ENCODE data around the gene UGT1A8.

UGT1A8 gene

DNA sequence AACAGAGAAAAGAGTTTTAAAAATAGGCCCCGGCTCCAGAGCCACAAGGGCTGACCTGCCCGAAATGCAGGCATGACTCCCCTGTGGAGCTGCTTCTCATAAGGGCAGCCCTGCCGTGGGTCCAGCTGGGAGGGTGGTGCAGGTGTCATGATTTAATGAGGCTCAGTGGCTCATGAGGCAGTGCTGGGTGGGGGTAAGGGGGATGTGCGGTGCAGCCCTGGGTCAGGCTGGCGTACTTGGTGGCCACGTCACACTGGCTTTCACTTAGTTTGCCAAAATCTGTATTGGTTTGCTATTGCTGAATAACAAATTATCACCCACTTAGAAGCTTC is 203.3 kb downstream of the UGT1A8 start:
- DNase-seq: no peak
- Histone ChIP-seq H4K5ac (ENCODE audit: low read length) (no peak overlapping the region), H3K9ac (ENCODE audit: low read length) (no peak overlapping the region), H2BK120ac (ENCODE audit: low read depth, low read length) (no peak overlapping the region), H3K23ac (ENCODE audit: low read length) (no peak overlapping the region), H3K4me3 (ENCODE audit: low read length) (no peak overlapping the region), H3K79me2 (ENCODE audit: control insufficient read depth, insufficient read depth, low read length) (no peaks in the 10 kb centered on the region), H3K36me3 (ENCODE audit: control insufficient read depth, insufficient read depth, low read length) (no peaks in the 10 kb centered on the region), H3K4me2 (ENCODE audit: low read length) (no peak overlapping the region), H3K27me3 (ENCODE audit: insufficient read depth, low read length, poor library complexity) (no peaks in the 10 kb centered on the region), H4K8ac (ENCODE audit: low read depth, low read length) (no peak overlapping the region), H3K4ac (ENCODE audit: low read depth, low read length) (no peak overlapping the region), H2AK5ac (ENCODE audit: low read length) (no peak overlapping the region), H3K27ac (ENCODE audit: low read depth, low read length) (no peak overlapping the region), H3K18ac (ENCODE audit: low read length) (no peak overlapping the region), H3K4me1 (ENCODE audit: control insufficient read depth, low read depth, low read length) (no peaks in the 10 kb centered on the region), H2BK15ac (replicated peaks; ENCODE audit: low read depth) (no peak overlapping the region), H3K79me1 (ENCODE audit: low read length) (no peaks in the 10 kb centered on the region), H2BK5ac (ENCODE audit: low read length) (no peak overlapping the region), H3K56ac (ENCODE audit: low read length) (no peak overlapping the region)
- no CpG with 5 or more reads among the region's 6 CpGs for WGBS (ENCODE audit: extremely low coverage, insufficient coverage, low lambda C conversion rate)

DNA sequence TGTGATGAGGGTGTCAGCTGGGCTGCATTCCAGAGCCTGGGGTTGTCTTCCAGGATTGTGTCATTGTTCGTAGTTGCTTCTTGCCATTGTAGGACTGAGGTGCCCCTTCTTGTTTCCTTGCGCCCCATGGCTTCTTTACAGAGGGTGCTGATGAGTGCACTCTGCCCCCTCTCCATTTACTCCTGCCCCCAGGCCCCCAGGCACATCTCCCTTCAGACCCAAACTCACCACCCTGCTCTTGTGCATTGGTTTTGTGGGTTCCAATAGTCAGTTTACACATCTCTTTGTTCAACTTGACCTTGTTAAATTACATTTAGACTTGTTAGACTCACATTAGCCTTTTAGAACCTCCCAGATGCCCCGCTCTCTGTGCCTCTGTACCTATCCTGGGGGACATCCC is 203.8 kb downstream of the UGT1A8 start:
- H3K27ac ChIP-seq (ENCODE audit: low read depth, low read length): no peak overlapping the region
- H3K9ac ChIP-seq (ENCODE audit: low read length): no peak overlapping the region
- WGBS (ENCODE audit: extremely low coverage, insufficient coverage, low lambda C conversion rate): no CpG with 5 or more reads among the region's 3 CpGs
- H3K79me2 ChIP-seq (ENCODE audit: control insufficient read depth, insufficient read depth, low read length): no peaks in the 10 kb centered on the region
- H2AK5ac ChIP-seq (ENCODE audit: low read length): no peak overlapping the region
- no peak overlapping the region for H3K4ac ChIP-seq (ENCODE audit: low read depth, low read length)
- H3K18ac ChIP-seq (ENCODE audit: low read length): no peak overlapping the region
- H3K4me2 ChIP-seq (ENCODE audit: low read length): no peak overlapping the region
- H3K56ac ChIP-seq (ENCODE audit: low read length): no peak overlapping the region
- H2BK5ac ChIP-seq (ENCODE audit: low read length): no peak overlapping the region
- H2BK15ac ChIP-seq (replicated peaks; ENCODE audit: low read depth): no peak overlapping the region
- H3K79me1 ChIP-seq (ENCODE audit: low read length): no peaks in the 10 kb centered on the region
- H3K4me1 ChIP-seq (ENCODE audit: control insufficient read depth, low read depth, low read length): no peaks in the 10 kb centered on the region
- H3K4me3 ChIP-seq (ENCODE audit: low read length): no peak overlapping the region
- no peak for DNase-seq
- no peak overlapping the region for H4K5ac ChIP-seq (ENCODE audit: low read length)
- H4K8ac ChIP-seq (ENCODE audit: low read depth, low read length): no peak overlapping the region
- H3K23ac ChIP-seq (ENCODE audit: low read length): no peak overlapping the region
- no peak overlapping the region for H2BK120ac ChIP-seq (ENCODE audit: low read depth, low read length)
- H3K36me3 ChIP-seq (ENCODE audit: control insufficient read depth, insufficient read depth, low read length): no peaks in the 10 kb centered on the region
- H3K27me3 ChIP-seq (ENCODE audit: insufficient read depth, low read length, poor library complexity): no peaks in the 10 kb centered on the region

DNA sequence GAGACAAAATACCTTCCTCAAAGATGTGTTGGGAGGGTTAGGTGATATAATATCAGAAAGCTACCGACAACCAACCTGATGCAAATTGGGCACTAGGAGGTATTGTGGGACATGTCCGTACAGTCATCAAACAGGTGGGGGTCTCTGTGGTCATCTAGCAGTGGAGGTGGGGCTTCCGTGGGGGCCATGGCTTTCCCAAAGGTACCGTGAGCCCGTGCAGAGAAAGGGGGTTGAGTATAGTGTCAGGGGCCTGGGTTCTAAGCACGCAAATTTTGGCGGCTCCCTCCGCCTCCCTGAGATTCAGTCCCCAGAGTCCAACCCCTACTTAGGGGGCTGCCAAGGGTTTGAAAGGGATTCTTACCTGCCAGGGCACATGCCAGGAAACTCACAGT is 204.3 kb downstream of the UGT1A8 start:
- WGBS (ENCODE audit: extremely low coverage, insufficient coverage, low lambda C conversion rate): no CpG with 5 or more reads among the region's 8 CpGs
- Histone ChIP-seq H3K9ac (ENCODE audit: low read length) (no peak overlapping the region), H4K5ac (ENCODE audit: low read length) (no peak overlapping the region), H2BK120ac (ENCODE audit: low read depth, low read length) (no peak overlapping the region), H2BK15ac (replicated peaks; ENCODE audit: low read depth) (no peak overlapping the region), H3K4me2 (ENCODE audit: low read length) (no peak overlapping the region), H3K27me3 (ENCODE audit: insufficient read depth, low read length, poor library complexity) (no peaks in the 10 kb centered on the region), H3K56ac (ENCODE audit: low read length) (no peak overlapping the region), H3K27ac (ENCODE audit: low read depth, low read length) (no peak overlapping the region), H4K8ac (ENCODE audit: low read depth, low read length) (no peak overlapping the region), H3K79me1 (ENCODE audit: low read length) (no peaks in the 10 kb centered on the region), H3K18ac (ENCODE audit: low read length) (no peak overlapping the region), H2BK5ac (ENCODE audit: low read length) (no peak overlapping the region), H2AK5ac (ENCODE audit: low read length) (no peak overlapping the region), H3K79me2 (ENCODE audit: control insufficient read depth, insufficient read depth, low read length) (no peaks in the 10 kb centered on the region), H3K23ac (ENCODE audit: low read length) (no peak overlapping the region), H3K4ac (ENCODE audit: low read depth, low read length) (no peak overlapping the region), H3K4me3 (ENCODE audit: low read length) (no peak overlapping the region), H3K4me1 (ENCODE audit: control insufficient read depth, low read depth, low read length) (no peaks in the 10 kb centered on the region), H3K36me3 (ENCODE audit: control insufficient read depth, insufficient read depth, low read length) (no peaks in the 10 kb centered on the region)
- no peak for DNase-seq

DNA sequence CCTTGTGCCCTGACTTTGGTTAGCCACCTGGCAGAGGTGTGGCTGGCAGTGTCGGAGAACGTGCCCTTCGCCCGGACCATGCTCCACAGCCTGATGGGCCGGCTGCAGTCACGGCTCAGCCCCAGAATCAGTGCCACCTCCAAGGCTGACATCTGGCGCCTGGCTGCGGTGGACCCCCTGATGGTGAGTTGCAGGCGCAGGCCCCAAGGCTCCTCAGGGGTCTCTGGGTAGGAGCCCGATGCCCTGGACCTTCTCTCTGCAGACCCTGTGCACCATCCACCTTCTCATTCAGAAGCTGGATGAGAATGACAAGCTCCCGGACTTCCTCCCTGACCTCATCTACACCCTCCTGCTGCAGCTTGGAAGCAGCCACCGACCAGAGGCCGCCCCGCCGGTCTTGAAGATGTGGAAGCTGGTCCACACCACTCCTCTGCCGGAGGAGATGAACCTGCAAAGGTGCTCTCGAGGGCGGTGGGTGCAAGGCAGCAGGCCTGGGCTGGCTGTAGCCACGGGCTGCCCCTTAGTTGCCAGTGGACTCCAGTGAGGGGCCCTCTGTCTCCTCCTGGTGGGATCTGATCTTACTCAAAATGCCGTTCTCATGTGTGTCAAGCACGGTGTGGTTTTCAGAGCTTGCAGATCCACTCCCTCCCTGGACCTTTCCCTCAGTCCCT is 204.8 kb downstream of the UGT1A8 start:
- Histone ChIP-seq H4K5ac (ENCODE audit: low read length) (no peak overlapping the region), H3K4me3 (ENCODE audit: low read length) (no peak overlapping the region), H3K79me1 (ENCODE audit: low read length) (no peaks in the 10 kb centered on the region), H3K4ac (ENCODE audit: low read depth, low read length) (no peak overlapping the region), H3K23ac (ENCODE audit: low read length) (no peak overlapping the region), H3K27ac (ENCODE audit: low read depth, low read length) (no peak overlapping the region), H2BK120ac (ENCODE audit: low read depth, low read length) (no peak overlapping the region), H3K36me3 (ENCODE audit: control insufficient read depth, insufficient read depth, low read length) (no peaks in the 10 kb centered on the region), H2BK15ac (replicated peaks; ENCODE audit: low read depth) (no peak overlapping the region), H2BK5ac (ENCODE audit: low read length) (no peak overlapping the region), H3K9ac (ENCODE audit: low read length) (no peak overlapping the region), H3K27me3 (ENCODE audit: insufficient read depth, low read length, poor library complexity) (no peaks in the 10 kb centered on the region), H3K56ac (ENCODE audit: low read length) (no peak overlapping the region), H4K8ac (ENCODE audit: low read depth, low read length) (no peak overlapping the region), H3K79me2 (ENCODE audit: control insufficient read depth, insufficient read depth, low read length) (no peaks in the 10 kb centered on the region), H3K4me1 (ENCODE audit: control insufficient read depth, low read depth, low read length) (no peaks in the 10 kb centered on the region), H2AK5ac (ENCODE audit: low read length) (no peak overlapping the region), H3K4me2 (ENCODE audit: low read length) (no peak overlapping the region), H3K18ac (ENCODE audit: low read length) (no peak overlapping the region)
- WGBS (ENCODE audit: extremely low coverage, insufficient coverage, low lambda C conversion rate): no CpG with 5 or more reads among the region's 21 CpGs
- DNase-seq: no peak
